ENCODE measurements around the gene RABEPK. TPM values are rescaled to one million over a fixed set of nuclear protein-coding genes. Genes with fewer than 3 reads are reported as not detected.

RABEPK gene, protein sequence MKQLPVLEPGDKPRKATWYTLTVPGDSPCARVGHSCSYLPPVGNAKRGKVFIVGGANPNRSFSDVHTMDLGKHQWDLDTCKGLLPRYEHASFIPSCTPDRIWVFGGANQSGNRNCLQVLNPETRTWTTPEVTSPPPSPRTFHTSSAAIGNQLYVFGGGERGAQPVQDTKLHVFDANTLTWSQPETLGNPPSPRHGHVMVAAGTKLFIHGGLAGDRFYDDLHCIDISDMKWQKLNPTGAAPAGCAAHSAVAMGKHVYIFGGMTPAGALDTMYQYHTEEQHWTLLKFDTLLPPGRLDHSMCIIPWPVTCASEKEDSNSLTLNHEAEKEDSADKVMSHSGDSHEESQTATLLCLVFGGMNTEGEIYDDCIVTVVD
- 22.2 and 26.5 TPM in 2 replicates for total RNA-seq

DNA sequence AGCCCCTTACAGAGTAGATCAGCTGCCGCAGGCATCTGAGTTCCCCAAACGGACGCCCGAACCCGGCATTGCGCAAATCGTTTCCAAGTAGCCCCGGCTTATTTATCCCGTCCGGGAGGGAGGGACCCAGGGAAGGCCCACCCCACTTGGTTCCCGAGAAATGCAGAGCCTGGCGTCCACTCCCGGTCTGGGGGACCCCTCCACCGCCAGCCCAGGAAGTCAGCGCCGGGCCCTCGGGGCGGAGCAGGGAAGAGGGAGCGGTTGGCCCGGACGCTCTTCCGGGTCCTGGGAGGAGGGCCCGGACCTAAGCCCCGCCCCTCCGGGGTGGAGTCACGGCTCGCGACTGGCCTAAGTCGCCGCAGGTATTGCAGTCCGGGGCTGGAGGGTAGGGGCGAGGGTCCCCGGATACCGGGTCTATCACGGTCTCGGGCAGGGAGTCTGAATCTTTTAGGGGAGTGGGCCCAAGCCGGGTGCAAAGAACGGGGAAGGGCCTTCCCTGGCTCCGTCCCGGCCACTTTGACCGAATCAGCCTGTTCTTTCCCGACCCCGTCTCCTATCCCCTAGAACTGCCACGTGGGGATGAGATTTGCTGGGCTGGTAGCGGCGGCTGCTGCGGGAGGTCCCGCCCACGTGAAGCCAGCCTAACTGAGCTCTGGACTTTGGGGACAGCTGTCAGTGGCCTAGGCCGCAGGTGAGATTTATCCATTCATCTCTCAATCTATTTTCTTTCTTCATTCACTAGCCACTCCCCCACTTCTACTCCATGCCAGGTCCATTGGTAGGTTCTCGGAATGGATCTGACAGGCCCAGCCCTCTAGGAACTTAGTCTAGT lies at the start of gene RABEPK:
Gene RABEPK (plus strand): TSS at position 327 of the 832 bp plus-strand sequence. CDS start 2,472 bp downstream, outside the sequence.

DNA sequence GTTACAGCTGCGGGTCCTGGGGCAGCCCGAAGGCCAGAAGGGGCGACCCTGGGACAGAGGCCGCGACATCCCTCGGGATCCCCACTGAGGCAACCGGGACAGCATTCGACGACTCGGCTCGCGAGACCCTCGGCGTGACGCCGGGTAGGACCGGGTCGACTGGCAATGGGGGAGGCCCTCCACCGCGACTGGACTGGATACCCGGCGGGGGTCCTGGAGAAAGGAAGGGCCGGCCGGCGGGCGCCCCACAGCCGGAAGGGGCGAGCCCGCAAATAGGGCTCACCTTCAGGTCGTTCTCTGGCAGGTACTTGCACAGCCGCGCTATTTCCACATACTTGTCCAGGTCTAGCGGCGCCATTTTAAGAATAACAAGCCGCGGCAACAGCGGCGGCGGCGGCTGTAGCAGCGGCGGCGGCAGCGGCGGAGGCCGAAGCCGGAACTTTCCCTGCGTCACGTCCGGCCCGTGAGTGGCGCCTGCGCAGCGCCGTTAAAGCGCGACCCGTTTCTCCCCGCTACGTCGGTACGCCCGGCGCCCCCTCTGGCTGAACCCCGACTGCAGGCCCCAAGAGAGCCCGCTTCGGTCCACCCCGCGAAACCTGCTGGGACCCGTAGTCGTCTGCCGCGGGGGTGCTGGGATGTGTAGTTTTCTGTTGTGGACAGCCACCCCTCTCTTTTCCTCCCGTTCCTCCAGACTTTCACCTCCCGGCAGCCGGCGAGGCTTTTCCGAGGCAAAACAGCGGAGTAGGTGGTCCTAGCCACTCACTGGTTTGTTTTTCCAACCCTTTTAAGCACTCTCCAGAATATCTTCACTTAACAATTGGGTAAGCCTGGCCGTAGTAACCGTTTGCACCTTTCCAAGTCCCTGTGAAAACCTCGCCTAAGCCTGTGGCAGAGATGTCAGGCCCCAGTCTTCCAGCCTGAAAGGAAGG lies 10.7 kb upstream of the RABEPK start, which contains the start of gene PPP6C:
Gene PPP6C (minus strand): TSS at position 443 of the 929 bp plus-strand sequence. CDS start 85 bp downstream, at position 358.

DNA sequence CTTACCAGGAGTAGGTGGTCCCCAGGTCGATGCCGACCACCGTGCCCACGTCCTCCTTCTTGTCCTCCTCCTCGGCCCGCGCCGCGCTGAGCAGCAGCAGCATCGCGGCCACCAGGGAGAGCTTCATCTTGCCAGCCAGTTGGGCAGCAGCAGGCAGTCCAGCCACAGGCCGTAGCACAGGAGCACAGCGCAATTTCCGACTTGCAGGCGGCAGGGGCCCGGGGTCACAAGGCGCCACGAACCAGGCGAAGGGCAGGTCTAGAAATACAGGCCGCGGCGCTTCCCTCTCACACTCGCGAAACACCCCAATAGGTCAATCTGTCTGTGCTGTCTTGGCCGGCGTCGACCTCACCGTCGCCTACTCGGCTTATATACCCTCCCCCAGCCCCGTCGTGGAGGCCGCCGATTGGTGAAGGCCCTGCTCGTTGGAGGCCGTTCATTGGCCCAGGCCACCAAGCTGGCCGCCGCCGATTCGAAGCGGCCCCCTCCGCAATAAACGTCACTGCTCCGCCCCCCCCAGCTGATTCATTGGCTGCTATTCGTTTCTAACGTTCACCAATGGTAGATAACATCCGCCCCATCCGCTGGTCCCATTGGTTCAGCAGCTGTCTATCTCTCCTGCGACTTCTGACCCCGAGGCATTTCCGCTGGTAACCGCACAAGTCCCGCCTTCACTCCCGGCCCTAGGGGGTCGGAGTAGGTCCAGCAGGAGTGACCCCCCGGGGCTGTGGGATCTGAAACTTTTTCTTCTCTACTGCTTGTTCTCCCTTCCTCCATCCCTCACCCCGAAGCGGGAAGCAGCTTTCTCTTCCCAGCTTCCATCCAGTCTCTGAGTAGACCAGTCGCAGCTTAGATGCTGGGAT lies 40.9 kb downstream of the RABEPK start, which contains the start of gene HSPA5:
Gene HSPA5 (minus strand): TSS at position 344 of the 863 bp plus-strand sequence. CDS start 217 bp downstream, at position 127.

DNA sequence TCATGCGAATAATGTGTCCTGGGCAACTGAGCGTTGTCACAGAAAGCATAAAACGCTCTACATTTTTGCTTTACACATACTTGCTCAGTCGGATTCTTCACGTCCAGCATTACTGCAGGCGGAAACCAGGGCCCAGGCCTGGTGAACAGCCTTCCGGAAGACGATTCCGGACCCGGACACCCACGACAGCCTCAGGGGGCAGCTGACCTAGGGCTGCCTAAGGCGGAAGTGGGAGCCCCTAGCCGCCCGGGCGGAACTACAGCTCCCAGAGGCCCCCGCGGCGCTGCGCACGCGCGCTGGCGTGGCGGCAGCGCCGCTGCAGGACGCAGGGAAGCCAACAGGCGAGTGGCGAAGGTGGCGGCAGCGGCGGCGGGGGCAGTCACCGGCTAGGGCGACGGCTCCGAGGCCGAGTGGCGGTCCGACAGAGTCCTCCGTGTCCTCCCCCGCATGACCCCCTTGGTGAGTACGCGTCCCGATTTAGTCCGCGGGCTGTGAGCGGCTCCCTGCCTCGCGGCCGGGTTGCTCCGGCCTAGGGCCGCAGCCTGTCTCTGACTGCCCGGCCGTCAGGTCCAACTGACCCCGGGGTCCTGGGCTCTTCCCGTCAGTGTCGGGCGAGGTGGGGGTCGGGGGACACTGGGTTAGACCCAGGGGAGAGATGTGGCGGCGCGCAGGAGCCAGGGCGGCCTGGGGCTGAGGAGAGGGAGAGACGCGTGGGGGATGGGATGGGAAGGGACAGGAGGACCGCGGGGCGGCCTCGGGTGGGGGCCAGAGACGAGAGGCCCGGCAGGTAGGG lies 61.4 kb downstream of the RABEPK start, which contains the start of gene GAPVD1:
Gene GAPVD1 (plus strand): TSS at position 326 of the 793 bp plus-strand sequence. CDS start 37,096 bp downstream, outside the sequence.

Small RNA genes within 50 kb of the gene (small RNA-seq; reads per million reads assigned to genes)
- not detected for gene AL354710.1

Other genes starting within 250 kb of the RABEPK start
- 8.5 and 9.4 TPM in 2 replicates for gene SCAI, start 57.0 kb upstream of the RABEPK start, total RNA-seq
- gene PPP6C, start 10.7 kb upstream of the RABEPK start, total RNA-seq, result 41.2 and 43.4 TPM in 2 replicates
- 130 and 137 TPM in 2 replicates for gene HSPA5, start 40.8 kb downstream of the RABEPK start, total RNA-seq
- 60.1 and 78.0 TPM in 2 replicates for gene GAPVD1, start 61.3 kb downstream of the RABEPK start, total RNA-seq

Measured in vein endothelial cell (primary cell).